GM21576 (cell line): Measurements from ENCODE around the gene ZNF630.
"Not testable (repeated sequence)": the region's sequence is repeated elsewhere in the genome, so short reads cannot be mapped to it uniquely, and the experiment has no call there.

Experiments
- ATAC-seq: cut with Tn5 transposase; IDR thresholded peaks from one replicate; pipeline ENCODE4 v1.9.1; 2021; ENCODE audit warnings: mild to moderate bottlenecking, moderate library complexity; ENCODE audit not compliant: unreplicated experiment

ZNF630 gene

GRCh38 chrX:48030237-48030636 lies 41.2 kb downstream of the ZNF630 start:
- no peak for ATAC-seq

- ATAC-seq, result no peak
Measured at GRCh38 chrX:48028091-48028490, 43.3 kb downstream of the ZNF630 start.

- ATAC-seq, result not testable (repeated sequence)
Measured at GRCh38 chrX:48027545-48027944, 43.9 kb downstream of the ZNF630 start.

- no peak for ATAC-seq
Measured at GRCh38 chrX:48025561-48025960, 45.9 kb downstream of the ZNF630 start.

GRCh38 chrX:48022738-48023137 lies 48.7 kb downstream of the ZNF630 start:
- ATAC-seq, result no peak

- ATAC-seq, result no peak
Measured at GRCh38 chrX:48022100-48022499, 49.3 kb downstream of the ZNF630 start.

GRCh38 chrX:48021026-48021900 lies 50.2 kb downstream of the ZNF630 start:
- peak; percentile 59 for ATAC-seq

GRCh38 chrX:48020472-48020871 lies 51.0 kb downstream of the ZNF630 start:
- ATAC-seq, result not testable (repeated sequence)

- not testable (repeated sequence) for ATAC-seq
Measured at GRCh38 chrX:48019892-48020291, 51.5 kb downstream of the ZNF630 start.

GRCh38 chrX:48016583-48017310 lies 54.7 kb downstream of the ZNF630 start:
- ATAC-seq, result not testable (repeated sequence)

- ATAC-seq, result not testable (repeated sequence)
Measured at GRCh38 chrX:48009445-48009960, 61.9 kb downstream of the ZNF630 start.
